ENCODE results near the gene TMEM72. TPM values are rescaled to one million over a fixed set of nuclear protein-coding genes. Genes with fewer than 3 reads are reported as not detected.

The TMEM72 gene
- total and polyA plus RNA-seq, 2 of the 13 experiments (the other 11 are each of a cell fraction or from before 2014, with no cell fraction given), result 0.04 TPM; not detected in 1

DNA sequence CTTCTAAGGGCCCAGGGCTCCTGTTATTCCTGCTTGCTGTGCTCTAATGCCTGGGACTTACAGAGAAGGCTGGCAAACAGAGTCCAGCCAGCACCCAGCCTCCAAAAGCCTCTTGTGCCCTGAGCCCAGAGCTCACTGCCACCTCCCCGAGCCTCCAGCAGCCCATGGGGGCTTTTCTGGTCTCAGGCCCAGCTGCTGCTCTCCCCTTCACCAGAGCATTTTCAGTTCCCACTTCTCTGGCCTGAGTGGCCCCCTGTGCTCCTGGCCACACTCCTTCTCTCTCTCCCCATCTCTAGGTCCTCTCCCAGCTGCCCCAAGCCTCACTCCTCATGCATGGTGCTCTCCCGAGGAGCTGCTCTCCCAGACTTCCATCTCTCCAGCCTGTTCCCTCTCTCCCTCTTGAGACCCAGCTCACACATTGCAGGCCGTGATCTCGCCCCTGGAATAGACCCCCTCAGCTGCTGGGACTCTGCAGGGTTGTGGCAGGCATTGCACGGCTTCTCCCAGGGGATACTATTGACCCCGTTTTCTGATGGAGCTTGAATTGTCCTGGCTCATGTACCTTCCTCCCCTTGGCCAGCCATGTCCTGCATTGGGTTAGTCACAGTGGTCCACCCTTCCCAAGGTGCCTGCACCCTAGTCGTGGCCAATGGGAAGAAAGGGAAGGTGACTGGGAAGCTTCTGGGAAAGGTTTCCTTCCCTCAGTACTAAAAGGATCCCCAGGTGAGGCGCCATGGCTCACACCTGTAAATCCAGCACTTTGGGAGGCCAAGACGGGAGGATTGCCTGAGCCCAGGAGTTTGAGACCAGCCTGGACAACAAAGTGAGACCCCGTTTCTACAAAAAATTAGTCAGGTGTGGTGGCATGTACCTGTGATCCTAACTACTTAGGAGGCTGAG, 39.4 kb downstream of the TMEM72 start:
- intact Hi-C loops (cut with micrococcal nuclease; ENCODE audit: unreplicated experiment), result loop anchor here (2.0 to 5.0 kb wide), 2 partner anchors 14 to 693 kb away; no protein-coding TSS in a partner anchor
- CTCF ChIA-PET (ENCODE audit: low intra/inter-chr PET ratio, low total read pairs), result interaction anchor here (1.7 kb wide), 1 partner anchor 25 kb away, joined by 5 read pairs; no protein-coding TSS in a partner anchor
- in situ Hi-C loops (cut with HindIII; ENCODE audit: extremely low pct_ligation_motif_present, low pct_unique_long_range_greater_than_20kb), result loop anchor here (25.0 kb wide), 1 partner anchor 1538 kb away; the partner anchor contains the start of gene HNRNPF

More for the DNA sequence above, 39.4 kb downstream of the TMEM72 start:
- POLR2A ChIA-PET, result interaction anchor here (1.1 to 5.9 kb wide), 9 partner anchors 10 to 44 kb away, joined by 3 to 84 read pairs (median 9); partner anchors contain the start of genes DEPP1 and RASSF4
- Histone ChIP-seq H3K36me3 (replicated peaks in 1 of 2; ENCODE audit: control insufficient read depth in 1 of 2, insufficient read depth in 2 of 2, low read length in 2 of 2) (no peaks in the 10 kb centered on the region), H4K20me1 (ENCODE audit: insufficient read depth, low read length) (no peaks in the 10 kb centered on the region), H3K27ac (ENCODE audit: extremely low read length, insufficient read depth, low read length) (peak overlapping the region; percentile 37), H3K9ac (ENCODE audit: insufficient read depth, low read depth, low read length) (peak overlapping the region; percentile 30), H3K79me2 (ENCODE audit: insufficient read depth, low read length) (no peaks in the 10 kb centered on the region), H3K4me3 (replicated peaks in 1 of 3; ENCODE audit: insufficient read depth in 1 of 3, low read depth in 2 of 3, low read length in 3 of 3) (no peak overlapping the region), H3K4me2 (ENCODE audit: low read depth, low read length) (peak overlapping the region; percentile 68), H3K27me3 (ENCODE audit: control insufficient read depth in 1 of 2, insufficient read depth in 2 of 2, low read length in 2 of 2) (no peaks in the 10 kb centered on the region), H3K4me1 (ENCODE audit: insufficient read depth, low read length) (peaks cover 91% of the 10 kb centered on the region), H2AFZ (ENCODE audit: low read length) (no peak overlapping the region), H3K9me3 (ENCODE audit: low read length) (no peaks in the 10 kb centered on the region)
- ATAC-seq (peak; percentile 11), FAIRE-seq (no peak), DNase-seq (ENCODE audit: low spot score) (no peak)
- WGBS (ENCODE audit: low lambda C conversion rate), result 93% methylated on average over 10 of the region's 10 CpGs
- no TSS peak for BruUV-seq (replicated peaks)
- peak; percentile 5 for TF ChIP-seq XRCC5 (optimal IDR thresholded peaks at IDR 0.05; ENCODE audit: low read length)
- TF ChIP-seq, protein P1, sequence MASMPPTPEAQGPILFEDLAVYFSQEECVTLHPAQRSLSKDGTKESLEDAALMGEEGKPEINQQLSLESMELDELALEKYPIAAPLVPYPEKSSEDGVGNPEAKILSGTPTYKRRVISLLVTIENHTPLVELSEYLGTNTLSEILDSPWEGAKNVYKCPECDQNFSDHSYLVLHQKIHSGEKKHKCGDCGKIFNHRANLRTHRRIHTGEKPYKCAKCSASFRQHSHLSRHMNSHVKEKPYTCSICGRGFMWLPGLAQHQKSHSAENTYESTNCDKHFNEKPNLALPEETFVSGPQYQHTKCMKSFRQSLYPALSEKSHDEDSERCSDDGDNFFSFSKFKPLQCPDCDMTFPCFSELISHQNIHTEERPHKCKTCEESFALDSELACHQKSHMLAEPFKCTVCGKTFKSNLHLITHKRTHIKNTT (CRISPR knock-in tag; IDR thresholded peaks at IDR 0.05), result no peak
- TF ChIP-seq ZSCAN31 (CRISPR knock-in tag; IDR thresholded peaks at IDR 0.05; ENCODE audit: low read depth), result no peak
- TF ChIP-seq HDAC2 (CRISPR knock-in tag; IDR thresholded peaks at IDR 0.05), result no peak
- TF ChIP-seq, protein P2, sequence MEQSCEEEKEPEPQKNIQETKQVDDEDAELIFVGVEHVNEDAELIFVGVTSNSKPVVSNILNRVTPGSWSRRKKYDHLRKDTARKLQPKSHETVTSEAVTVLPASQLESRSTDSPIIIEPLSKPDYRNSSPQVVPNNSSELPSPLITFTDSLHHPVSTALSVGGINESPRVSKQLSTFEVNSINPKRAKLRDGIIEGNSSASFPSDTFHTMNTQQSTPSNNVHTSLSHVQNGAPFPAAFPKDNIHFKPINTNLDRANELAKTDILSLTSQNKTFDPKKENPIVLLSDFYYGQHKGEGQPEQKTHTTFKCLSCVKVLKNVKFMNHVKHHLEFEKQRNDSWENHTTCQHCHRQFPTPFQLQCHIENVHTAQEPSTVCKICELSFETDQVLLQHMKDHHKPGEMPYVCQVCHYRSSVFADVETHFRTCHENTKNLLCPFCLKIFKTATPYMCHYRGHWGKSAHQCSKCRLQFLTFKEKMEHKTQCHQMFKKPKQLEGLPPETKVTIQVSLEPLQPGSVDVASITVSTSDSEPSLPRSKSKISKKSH (CRISPR knock-in tag; IDR thresholded peaks at IDR 0.05; ENCODE audit: borderline replicate concordance), result 0 out of 2 replicates have a peak, but pooled peaks have one; percentile 27
